Right cardiac atrium (tissue), 5 donors: ENCODE measurements around the gene DDAH2. TPM values are rescaled to one million over a fixed set of nuclear protein-coding genes. Genes with fewer than 3 reads are reported as not detected.

Experiments
- ATAC-seq, 2 donors: fragments of 200-7000 bp; cut with Tn5 transposase; one replicate each; pipeline versions ENCODE4 v1.8.0 to v1.9.1; 2020; ENCODE audit warnings: moderate library complexity in 2 of 2, mild to moderate bottlenecking in 1 of 2
- DNase-seq, 3 donors: peaks; one replicate each; pipeline ENCODE4 v3.0.0-alpha.2; 2020
- H3K27ac ChIP-seq: one replicate; pipeline ENCODE4 v1.5.1; 2013; ENCODE audit warnings: mild to moderate bottlenecking, low read length, control low read depth, moderate library complexity
- H3K27me3 ChIP-seq: one replicate; pipeline ENCODE4 v1.6.1; 2013; ENCODE audit not compliant: control insufficient read depth, insufficient read depth
- H3K4me1 ChIP-seq: one replicate; pipeline ENCODE4 v1.6.1; 2013; ENCODE audit warnings: low read length; ENCODE audit not compliant: control insufficient read depth, insufficient read depth
- H3K4me3 ChIP-seq: one replicate; pipeline ENCODE4 v1.5.1; 2013; ENCODE audit warnings: low read length, control low read depth
- H3K9me3 ChIP-seq: one replicate; pipeline ENCODE4 v1.6.1; 2013; ENCODE audit warnings: low read length; ENCODE audit not compliant: control insufficient read depth
- WGBS: extraction: QIAGEN DNeasy Blood & Tissue Kit; methylation state at CpG from one replicate; pipeline ENCODE4 v1.1.7; 2013; 5-methylcytosine and 5-hydroxymethylcytosine counted together
- intact Hi-C, 4 donors: fragments of 100-400 bp; cut with DNase I; formaldehyde crosslinking; loops; one replicate each; pipeline versions ENCODE4 v1.11.0 to v1.14.0; 2022 to 2023
- long read RNA-seq, 4 donors: library from polyadenylated mRNA; unstranded; transcript quantifications; one replicate each; pipeline ENCODE4 v2.0.0, GENCODE V29; 2020 to 2021
- polyA plus RNA-seq: library from polyadenylated mRNA; stranded (reverse); fragments of 200-250 nt; gene quantifications from one replicate; pipeline ENCODE4 v1.2.3, GENCODE V29; 2013
- total RNA-seq, 4 donors: library from RNA; stranded (reverse); fragmentation: NEBNext Ultra II Directional; extraction: Animal tissue kit (Norgen Biotek cat#: 25700); gene quantifications; one replicate each; pipeline ENCODE4 v1.2.1, GENCODE V29; 2021
- donor health status: healthy with polysubstance abuse.
- donor health status: DM: no; HTN: yes; CAD: no.
- donor health status: DM: no; HTN: no; CAD: no.
- donor health status: DM: no; HTN: yes; CAD: no; lungs with severe emphysema.
- donor health status: DM: yes; HTN: yes; CAD: no.

The DDAH2 gene, protein sequence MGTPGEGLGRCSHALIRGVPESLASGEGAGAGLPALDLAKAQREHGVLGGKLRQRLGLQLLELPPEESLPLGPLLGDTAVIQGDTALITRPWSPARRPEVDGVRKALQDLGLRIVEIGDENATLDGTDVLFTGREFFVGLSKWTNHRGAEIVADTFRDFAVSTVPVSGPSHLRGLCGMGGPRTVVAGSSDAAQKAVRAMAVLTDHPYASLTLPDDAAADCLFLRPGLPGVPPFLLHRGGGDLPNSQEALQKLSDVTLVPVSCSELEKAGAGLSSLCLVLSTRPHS
- total RNA-seq: 10 to 100 TPM; 42.4 to 55.6 (median 49.3) TPM
- polyA plus RNA-seq: 57.4 TPM
- long read RNA-seq, donor 1, transcript DDAH2-213 (7 exons, 1,688 nt): major isoform, 54 of 101 reads
- long read RNA-seq, donor 1, transcript DDAH2-212 (6 exons, 1,688 nt): minor isoform, 35 of 101 reads
- long read RNA-seq, donor 1, partial matches to known transcripts: 4 of 101 reads
- long read RNA-seq, donor 1, other reads (novel, unspliced or antisense): 5 of 101 reads
- long read RNA-seq, donor 2, transcript DDAH2-213 (7 exons, 1,688 nt): major isoform, 32 of 60 reads
- long read RNA-seq, donor 2, transcript DDAH2-212 (6 exons, 1,688 nt): minor isoform, 18 of 60 reads
- long read RNA-seq, donor 2, partial matches to known transcripts: 1 of 60 reads
- long read RNA-seq, donor 2, other reads (novel, unspliced or antisense): 4 of 60 reads
- long read RNA-seq, donor 3, transcript DDAH2-212 (6 exons, 1,688 nt): minor isoform, 35 of 161 reads
- long read RNA-seq, donor 3, transcript DDAH2-213 (7 exons, 1,688 nt): major isoform, 96 of 161 reads
- long read RNA-seq, donor 3, transcript DDAH2-211 (7 exons, 1,330 nt): minor isoform, 9 of 161 reads
- long read RNA-seq, donor 3, partial matches to known transcripts: 3 of 161 reads
- long read RNA-seq, donor 3, other reads (novel, unspliced or antisense): 17 of 161 reads
- long read RNA-seq, donor 4, transcript DDAH2-212 (6 exons, 1,688 nt): minor isoform, 14 of 68 reads
- long read RNA-seq, donor 4, transcript DDAH2-213 (7 exons, 1,688 nt): major isoform, 41 of 68 reads
- long read RNA-seq, donor 4, partial matches to known transcripts: 3 of 68 reads
- long read RNA-seq, donor 4, other reads (novel, unspliced or antisense): 8 of 68 reads

DNA sequence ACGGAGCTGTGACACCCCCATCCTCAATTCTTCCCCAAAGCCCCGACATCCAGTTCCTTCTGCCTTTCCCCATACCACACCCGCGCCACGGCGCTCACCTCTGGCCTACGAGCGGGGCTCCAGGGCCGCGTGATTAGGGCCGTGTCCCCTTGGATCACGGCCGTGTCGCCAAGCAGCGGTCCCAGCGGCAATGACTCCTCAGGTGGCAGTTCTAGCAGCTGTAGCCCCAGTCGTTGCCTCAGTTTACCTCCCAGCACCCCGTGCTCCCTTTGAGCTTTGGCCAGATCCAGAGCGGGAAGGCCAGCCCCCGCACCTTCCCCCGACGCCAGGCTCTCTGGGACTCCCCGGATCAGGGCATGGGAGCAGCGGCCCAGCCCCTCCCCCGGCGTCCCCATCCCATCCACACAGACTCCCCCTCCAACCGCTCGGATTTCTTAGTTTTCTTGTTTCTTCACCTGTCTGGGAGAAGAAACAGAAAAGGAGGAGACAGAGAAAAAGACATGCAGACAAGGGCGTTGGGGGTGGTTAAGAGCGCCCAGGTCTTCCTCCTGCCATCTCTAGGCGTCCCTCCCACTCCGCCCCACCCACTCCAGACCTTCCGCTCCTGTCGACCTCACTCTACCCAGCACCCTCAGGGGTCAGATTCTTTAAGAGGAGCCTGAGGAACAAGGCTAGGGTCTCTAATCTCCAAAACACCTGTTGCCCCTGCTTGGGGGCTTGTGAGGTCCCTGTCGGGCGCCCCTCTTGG is at the start of gene DDAH2:
DDAH2 (minus strand) TSS at position 533 of the 748 bp plus-strand sequence; CDS start at position 395, 138 bp downstream.
- no peaks in the 10 kb centered on the region for H3K9me3 ChIP-seq
- 12% methylated on average over 36 of the region's 36 CpGs for WGBS
- H3K27me3 ChIP-seq: no peaks in the 10 kb centered on the region
- intact Hi-C loops: loop anchor here in 2 of 4 donors (2.0 to 10.0 kb wide), 4 partner anchors 47 to 106 kb away; partner anchors contain the start of genes CSNK2B (in 1 of the 2), HSPA1B (in 1 of the 2), LY6G5B (in 1 of the 2) and LY6G5C (in 1 of the 2)
- H3K4me3 ChIP-seq: peak within 1 kb of the TSS; percentile 81
- H3K27ac ChIP-seq: peak within 1 kb of the TSS; percentile 95
- ATAC-seq (peak; percentile 36 to 53), DNase-seq (peak in 2 of 3 donors; percentile 67 to 82)
- no peaks in the 10 kb centered on the region for H3K4me1 ChIP-seq

DNA sequence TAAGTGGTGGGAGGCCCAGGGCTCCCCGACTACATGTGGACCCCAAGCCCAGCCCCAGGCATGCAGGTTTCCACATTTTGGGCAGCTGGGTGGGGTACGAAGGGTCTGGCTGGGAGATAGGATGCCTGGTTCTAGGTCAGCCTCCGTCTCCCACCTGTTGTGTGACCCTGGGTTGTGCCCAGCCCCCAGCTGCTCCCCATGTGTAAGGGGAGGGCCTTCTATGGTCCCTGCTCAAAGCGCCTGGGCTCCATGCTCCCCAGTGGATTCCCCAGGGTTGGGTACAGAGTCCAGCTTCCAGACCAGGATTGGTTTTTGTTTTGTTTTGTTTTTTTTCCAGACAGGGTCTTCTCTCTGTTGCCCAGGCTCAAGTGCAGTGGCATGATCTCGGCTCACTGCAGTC is 49.1 kb upstream of the DDAH2 start:
- Histone ChIP-seq H3K4me3 (no peak overlapping the region), H3K9me3 (no peaks in the 10 kb centered on the region), H3K27ac (no peak overlapping the region), H3K27me3 (no peaks in the 10 kb centered on the region), H3K4me1 (peaks cover 6% of the 10 kb centered on the region)
- ATAC-seq: no peak
- intact Hi-C loops: no loop called here
- peak in 2 of 3 donors; percentile 20 to 40 for DNase-seq
- WGBS: 93% methylated on average over 5 of the region's 5 CpGs

DNA sequence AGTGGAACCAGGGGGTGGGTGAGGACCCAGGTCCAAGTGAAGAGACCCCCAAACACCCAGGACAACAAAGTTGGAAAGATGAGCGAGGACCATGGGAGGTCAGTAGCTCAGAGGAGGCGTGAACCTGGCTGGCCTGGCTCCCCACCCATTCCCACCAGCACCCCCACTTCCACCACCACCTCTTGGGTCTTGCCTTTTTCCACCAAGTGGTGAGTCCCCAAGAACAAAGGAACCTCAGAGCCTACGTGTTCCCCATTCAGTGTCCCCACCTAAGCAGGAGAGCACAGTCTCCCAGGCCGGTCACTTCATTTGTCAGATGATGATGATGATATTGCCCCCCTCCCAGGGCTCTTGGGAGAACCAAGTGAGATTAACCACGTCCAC is 48.6 kb upstream of the DDAH2 start:
- ATAC-seq (no peak), DNase-seq (no peak)
- WGBS: 94% methylated on average over 5 of the region's 5 CpGs
- Histone ChIP-seq H3K27ac (no peak overlapping the region), H3K27me3 (no peaks in the 10 kb centered on the region), H3K4me3 (no peak overlapping the region), H3K9me3 (no peaks in the 10 kb centered on the region), H3K4me1 (peaks cover 6% of the 10 kb centered on the region)
- intact Hi-C loops: no loop called here

DNA sequence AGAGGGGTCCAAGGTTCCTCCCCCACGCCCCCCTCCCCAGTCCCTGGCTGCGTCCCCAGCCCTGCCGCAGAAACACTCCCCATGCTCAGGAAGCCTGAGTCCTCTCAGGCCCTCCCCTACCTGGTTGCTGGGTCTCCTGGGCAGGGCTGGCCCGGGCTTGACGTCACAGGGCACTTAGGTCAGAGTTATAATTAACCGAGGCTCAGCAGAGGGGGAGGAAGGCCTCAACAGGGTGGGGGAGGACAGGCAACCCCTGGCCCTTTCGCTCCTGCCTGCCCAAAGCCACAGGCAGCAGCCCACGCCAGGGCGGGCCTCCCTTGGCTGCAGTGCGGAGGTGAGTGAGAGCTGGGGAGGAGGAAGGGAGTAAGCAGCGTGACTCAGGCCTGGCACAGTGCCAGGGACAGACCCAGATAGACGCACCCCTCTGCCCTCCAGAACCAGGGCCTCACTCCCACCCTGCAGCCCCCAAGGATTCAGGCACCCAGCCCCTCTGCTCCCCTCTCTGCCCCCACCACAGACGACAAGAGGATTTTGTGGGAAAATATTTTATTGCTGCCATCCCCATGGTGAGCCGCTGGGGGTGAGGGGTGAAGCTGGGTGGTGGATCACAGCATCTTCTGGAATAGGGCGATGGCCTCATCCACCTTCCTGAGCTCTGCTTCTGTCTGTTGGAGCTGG is 48.0 kb upstream of the DDAH2 start, which contains the start of gene VWA7:
VWA7 (minus strand) TSS at position 340 of the 678 bp plus-strand sequence. CDS start 549 bp downstream, outside the sequence.
- DNase-seq: peak; percentile 72 to 85 (median 82)
- peak within 1 kb of the TSS; percentile 2 for H3K27ac ChIP-seq
- H3K4me1 ChIP-seq: peaks cover 6% of the 10 kb centered on the region
- WGBS: 13% methylated on average over 15 of the region's 15 CpGs
- H3K9me3 ChIP-seq: no peaks in the 10 kb centered on the region
- H3K4me3 ChIP-seq: no peak within 1 kb of the TSS
- no peaks in the 10 kb centered on the region for H3K27me3 ChIP-seq
- intact Hi-C loops: no loop called here
- peak; percentile 77 to 80 for ATAC-seq

DNA sequence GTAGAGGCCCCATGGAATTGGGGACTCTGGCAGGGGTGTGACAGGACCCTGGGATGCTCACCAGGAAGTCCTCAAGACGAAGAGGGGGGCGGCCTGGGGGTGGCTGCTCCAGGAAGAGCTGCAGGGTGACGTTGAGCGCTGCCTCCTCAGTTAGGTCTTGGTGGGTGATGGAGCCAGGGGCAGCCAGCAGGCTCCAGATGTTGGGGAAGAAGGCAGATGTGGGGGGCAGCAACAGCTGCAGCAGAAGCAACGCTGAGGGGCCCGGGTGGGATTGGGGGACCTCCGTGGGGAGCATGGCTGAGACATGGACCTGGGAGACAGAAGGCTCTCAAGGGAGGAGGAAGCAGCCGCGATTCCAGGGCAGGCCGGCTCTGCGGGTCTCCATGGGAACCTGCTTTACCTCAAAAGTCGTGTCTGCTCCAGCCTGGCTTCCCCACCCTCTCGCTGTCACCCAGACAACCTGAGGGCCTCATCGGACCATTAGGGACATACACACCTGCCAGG is 47.4 kb upstream of the DDAH2 start:
- intact Hi-C loops: no loop called here
- Histone ChIP-seq H3K4me1 (peaks cover 6% of the 10 kb centered on the region), H3K27ac (no peak overlapping the region), H3K4me3 (no peak overlapping the region), H3K27me3 (no peaks in the 10 kb centered on the region), H3K9me3 (no peaks in the 10 kb centered on the region)
- ATAC-seq: no peak
- DNase-seq: peak in 1 of 3 donors; percentile 35
- WGBS: 43% methylated on average over 14 of the region's 14 CpGs

DNA sequence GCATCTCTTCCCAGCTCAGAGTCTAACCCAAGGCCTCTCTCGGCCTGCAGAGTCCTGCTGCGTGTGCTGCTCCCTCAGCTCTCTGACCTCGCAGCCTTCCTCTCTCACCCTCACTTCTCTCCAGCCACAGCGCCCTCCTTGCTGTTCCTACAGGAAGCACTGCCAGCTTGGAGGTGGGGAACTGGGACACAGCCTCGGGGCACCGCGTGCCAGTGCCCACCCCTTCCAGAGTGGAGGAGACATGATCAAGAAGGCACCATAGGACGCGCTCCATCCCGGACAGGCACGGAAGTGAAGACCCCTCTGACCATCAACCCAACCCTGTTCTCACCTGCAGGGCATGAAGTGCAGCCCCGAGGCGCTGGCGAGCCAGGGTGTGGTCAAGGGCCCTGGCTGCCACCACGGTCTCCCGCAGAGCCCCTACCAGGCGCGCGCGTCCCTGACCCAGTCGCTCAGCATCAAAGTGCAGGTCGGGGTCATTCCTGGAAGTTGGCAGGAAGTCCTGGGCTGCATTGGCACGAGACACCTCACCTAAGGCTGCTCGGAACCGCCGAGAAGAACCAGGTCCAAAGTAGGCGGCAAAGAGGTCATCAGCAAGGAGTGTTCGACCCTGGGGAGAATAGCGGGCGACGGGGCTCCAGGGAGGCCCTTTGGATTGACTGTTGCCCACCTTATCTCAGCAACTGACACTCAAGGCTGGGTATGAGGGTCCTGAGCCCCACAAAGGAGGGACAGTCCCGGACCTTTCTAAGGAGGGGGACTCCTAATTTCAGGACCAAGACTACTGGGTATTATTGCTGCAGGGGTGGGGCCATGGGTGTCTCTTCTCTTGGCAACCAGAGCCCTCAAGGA is 46.8 kb upstream of the DDAH2 start:
- no peak overlapping the region for H3K27ac ChIP-seq
- peak in 1 of 3 donors; percentile 30 for DNase-seq
- H3K9me3 ChIP-seq: no peaks in the 10 kb centered on the region
- H3K27me3 ChIP-seq: no peaks in the 10 kb centered on the region
- H3K4me1 ChIP-seq: peaks cover 6% of the 10 kb centered on the region
- 90% methylated on average over 32 of the region's 32 CpGs for WGBS
- no peak for ATAC-seq
- intact Hi-C loops: no loop called here
- H3K4me3 ChIP-seq: no peak overlapping the region

DNA sequence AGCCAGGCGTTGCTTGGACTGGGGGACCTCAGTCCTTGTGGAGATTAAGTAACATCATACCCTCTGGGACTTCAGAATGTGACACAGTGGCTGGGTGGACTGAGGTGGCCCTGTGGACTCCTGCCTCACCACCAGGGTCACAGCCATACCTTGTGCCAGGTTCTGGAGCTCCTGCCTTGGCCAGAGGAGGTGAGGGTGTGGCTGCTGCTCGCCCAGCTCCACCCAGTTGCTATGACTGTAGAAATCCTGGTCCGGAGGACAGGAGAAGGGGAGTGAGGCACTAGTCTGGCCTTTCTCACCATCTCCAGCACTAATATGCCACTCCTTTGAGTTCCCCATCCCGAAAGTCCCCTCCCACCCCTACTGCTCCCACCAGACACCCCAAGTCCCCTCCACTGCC is 46.1 kb upstream of the DDAH2 start:
- ATAC-seq: no peak
- Histone ChIP-seq H3K27me3 (no peaks in the 10 kb centered on the region), H3K4me1 (peaks cover 6% of the 10 kb centered on the region), H3K9me3 (no peaks in the 10 kb centered on the region), H3K27ac (no peak overlapping the region), H3K4me3 (no peak overlapping the region)
- peak in 1 of 3 donors; percentile 13 for DNase-seq
- WGBS: 87% methylated on average over 4 of the region's 4 CpGs
- intact Hi-C loops: no loop called here

DNA sequence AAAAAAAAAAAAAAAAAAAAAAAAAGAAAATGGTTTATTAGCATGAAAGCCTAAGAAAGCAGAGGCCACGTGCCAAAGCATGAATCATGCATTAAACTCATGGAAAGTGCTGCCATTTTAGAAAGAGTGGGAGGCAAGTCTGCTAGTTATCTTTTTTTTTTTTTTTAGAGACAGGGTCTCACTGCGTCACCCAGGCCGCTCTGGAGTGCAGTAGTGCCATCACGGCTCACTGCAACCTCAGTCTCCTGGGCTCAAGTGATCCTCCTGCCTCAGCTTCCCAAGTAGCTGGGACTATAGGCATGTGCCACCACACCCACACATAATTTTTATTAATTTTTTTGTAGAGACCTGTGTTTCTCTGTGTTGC is 42.9 kb upstream of the DDAH2 start:
- DNase-seq (no peak), ATAC-seq (no peak)
- Histone ChIP-seq H3K4me1 (peaks cover 2% of the 10 kb centered on the region), H3K9me3 (no peaks in the 10 kb centered on the region), H3K27ac (no peak overlapping the region), H3K27me3 (no peaks in the 10 kb centered on the region), H3K4me3 (no peak overlapping the region)
- WGBS: 63% methylated on average over 4 of the region's 4 CpGs
- intact Hi-C loops: loop anchor here in 1 of 4 donors (5.0 kb wide), 1 partner anchor 35 kb away; the partner anchor contains the start of gene CLIC1

DNA sequence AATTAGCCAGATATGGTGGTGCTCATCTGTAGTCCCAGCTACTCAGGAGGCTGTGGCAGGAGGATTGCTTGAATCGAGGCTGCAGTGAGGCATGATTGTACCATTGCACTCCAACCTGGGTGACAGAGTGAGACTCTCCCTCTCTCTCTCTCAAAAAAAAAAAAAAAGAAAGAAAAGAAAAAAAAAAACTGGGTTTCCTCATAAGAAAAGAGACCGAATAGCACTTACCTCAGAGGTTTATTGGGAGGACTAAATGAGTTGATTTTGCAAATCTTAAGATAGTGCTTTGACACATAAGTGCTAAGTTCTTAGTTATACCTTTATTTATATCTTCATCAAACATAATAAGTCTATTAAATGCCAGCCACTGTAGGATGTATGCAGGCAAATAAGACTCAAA is 41.8 kb upstream of the DDAH2 start:
- Histone ChIP-seq H3K27me3 (no peaks in the 10 kb centered on the region), H3K4me3 (no peak overlapping the region), H3K27ac (no peak overlapping the region), H3K4me1 (no peaks in the 10 kb centered on the region), H3K9me3 (no peaks in the 10 kb centered on the region)
- ATAC-seq (no peak), DNase-seq (no peak)
- 91% methylated on average over 2 of the region's 2 CpGs for WGBS
- intact Hi-C loops: loop anchor here in 1 of 4 donors (5.0 kb wide), 1 partner anchor 34 kb away; the partner anchor contains the start of gene CLIC1
